ENCODE results near the gene DNAI1.
"Not testable (repeated sequence)": the region's sequence is repeated elsewhere in the genome, so short reads cannot be mapped to it uniquely, and the experiment has no call there.

Gene DNAI1

DNA sequence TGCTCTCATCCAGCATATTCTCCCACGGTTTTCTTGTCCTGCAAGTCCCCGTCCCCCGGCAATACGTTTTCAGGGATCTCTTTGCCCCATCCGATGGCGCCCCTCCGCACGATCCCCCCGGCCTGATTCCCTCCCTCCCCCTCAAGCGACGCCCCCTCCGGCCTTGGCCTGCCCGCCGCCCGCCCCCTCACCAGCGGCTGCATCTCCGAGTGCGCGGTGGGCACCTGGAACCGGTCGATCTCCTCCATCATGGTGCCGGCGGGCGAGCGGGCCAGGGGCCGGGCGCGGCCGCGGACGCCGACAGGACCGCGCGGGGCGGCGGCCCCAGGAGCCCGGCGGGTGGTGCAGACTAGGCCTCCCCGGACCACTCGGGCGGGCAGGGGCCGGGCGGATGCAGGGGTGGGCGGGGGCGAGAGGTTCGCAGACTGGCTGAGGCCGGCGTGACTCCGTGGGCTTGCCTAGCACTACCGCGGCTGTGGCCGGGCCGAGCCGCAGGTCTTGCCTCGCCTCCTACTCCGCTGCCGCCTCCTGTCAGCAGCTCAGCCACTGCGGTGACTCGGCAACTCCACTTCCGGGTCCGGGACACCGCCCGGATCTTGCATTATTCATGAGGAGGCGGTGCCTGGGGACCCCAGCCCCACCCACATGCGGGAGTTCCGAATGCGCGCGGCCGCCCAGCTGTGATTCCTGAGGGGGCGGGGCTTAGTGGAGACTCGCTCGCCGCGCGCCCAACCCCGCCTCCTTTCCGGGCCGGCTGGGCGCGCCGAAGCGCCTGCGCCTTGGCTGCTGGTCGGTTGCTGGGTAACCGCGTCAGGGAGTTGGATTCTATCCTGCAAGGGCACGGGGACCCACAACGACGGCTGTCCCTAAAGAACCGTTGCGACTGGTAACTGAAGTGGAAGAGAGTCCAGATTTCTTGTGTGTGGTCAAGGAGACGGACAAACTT, at the start of gene DNAI1, which contains the start of gene FAM219A:
Gene DNAI1 (plus strand): TSS at position 793 of the 946 bp plus-strand sequence. CDS start 201 bp downstream, outside the sequence.
Gene FAM219A (minus strand): TSS at position 558 of the 946 bp plus-strand sequence. CDS start 307 bp downstream, at position 251.
- peak; percentile 98 to 99 (median 98) for DNase-seq (ENCODE audit: low read depth in 4 of 4, low spot score in 1 of 4)

DNA sequence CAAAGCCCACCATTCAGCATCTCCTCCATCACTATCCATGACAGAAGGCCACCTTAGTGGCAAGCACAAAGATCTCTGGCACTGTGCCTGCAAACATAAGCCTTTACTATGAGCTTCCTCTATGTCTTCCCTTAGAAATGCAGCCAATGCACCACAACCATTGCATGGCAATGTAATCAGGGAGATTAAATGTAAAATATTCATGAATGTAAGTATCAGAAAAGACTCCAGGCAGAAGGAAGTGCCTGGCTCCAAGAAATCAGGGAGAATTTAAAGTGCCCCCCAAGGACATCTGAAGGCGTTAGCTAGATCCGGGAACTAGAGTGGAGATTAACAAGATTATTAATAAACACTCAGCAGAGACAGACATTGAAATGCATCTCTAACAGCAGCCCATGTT, 49.5 kb upstream of the DNAI1 start:
- no peak for DNase-seq (ENCODE audit: low read depth in 4 of 4, low spot score in 1 of 4)

DNA sequence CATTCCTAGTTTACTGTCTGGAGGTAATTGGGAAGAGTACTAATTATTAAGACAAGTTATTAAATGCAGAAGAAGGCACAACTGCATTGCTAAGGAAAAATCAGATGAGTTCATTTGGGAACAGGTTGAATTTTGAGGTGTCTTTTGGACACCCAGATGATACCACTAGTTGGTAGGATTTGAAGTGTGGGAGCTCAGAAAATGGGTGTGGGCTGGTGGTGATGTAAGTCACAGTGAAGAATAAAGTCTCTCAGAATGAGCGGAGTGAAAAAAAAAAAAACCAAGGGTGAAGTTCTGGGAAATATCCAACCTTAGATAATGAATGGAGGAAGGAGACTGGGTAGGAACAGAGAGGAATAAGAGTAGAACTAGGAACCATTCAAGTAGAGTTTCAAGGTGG, 46.3 kb upstream of the DNAI1 start:
- DNase-seq (ENCODE audit: low read depth in 4 of 4, low spot score in 1 of 4), result no peak

DNA sequence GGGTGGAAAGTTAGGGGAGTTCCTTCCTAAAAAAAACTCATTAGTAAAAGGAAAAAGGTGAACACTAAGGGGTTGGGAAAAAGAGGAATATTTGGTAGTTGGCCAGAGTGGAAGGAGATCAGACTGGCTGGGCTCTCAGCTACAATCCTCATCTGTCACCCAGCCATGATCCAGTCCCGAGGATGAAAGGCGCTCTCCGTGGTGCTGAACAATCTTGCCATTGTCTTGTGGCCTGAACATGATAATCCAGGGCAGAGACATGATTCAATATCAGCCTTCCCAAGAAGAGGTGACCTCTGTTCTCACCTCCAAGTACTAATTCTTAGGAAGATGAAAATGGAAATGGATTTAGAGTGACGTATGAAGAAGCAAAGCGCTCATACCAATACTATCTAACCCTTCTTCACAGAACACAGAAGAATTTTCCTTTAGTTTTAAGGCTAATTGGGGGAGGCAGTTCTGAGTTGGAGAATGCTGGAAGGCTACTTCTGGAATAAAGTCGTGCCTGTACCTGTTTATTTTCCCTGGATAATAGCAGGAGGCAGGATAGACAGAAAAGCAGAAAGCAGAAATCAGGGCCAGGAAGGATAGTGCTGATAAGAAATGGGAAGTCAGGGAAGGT, 45.3 kb upstream of the DNAI1 start:
- no peak for DNase-seq (ENCODE audit: low read depth in 4 of 4, low spot score in 1 of 4)

DNA sequence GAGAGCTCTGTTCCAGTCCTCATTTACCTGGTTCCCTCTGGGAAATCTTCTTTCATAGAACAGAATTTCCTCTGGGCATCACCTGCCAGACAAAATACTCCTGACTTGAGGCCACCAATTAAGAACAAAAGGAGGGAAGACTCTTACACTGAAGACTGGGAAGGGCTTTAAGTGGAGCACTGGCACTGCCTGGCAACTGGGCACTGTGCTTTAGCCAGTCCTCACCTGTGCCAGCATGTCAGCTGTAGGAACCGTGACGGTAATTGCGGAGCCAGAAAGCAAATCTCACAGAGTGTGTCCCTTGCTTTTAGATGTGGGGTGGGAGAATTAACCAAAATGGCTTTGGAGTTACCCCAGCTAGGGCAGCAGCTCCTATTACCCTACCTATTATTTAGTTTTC, 40.9 kb upstream of the DNAI1 start:
- DNase-seq (ENCODE audit: low read depth in 4 of 4, low spot score in 1 of 4), result no peak

DNA sequence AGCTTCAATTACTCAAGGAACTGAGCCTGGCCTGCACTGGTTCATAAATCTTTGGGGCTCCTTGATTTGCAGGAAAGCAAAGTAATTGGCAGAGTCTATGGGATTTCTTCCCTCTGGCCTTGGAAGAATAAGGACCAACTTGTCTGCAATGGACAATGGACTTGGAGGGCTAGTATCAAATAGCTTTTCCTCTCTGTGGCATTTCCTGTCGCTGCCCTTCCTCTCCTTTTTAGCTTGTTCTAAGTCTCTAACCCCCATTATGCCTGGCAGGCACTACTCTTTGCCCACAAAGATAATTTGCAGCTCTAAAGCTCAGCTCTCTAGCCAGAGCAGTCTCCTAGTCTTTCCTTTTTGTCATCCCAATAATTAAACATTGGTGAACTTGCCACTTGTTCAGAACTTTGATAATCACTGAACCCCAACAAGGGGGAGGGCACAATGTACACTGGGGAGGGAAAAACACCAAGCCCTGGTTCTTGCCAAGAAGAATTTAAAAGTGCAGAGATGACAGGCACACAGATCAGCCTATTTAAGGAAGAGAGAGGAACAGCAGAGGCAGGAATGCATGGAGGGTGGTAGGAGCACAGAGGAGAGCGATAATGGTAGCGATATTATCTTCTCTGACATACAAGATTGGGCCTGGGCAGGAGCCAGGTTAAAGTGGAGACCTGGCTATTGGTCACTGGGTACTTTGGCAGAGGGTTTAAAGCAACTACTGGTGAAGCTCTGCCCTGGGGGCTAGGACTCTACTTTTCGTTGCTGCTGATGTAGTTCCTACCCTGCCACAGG, 38.7 kb upstream of the DNAI1 start:
- DNase-seq (ENCODE audit: low read depth in 4 of 4, low spot score in 1 of 4), result no peak

DNA sequence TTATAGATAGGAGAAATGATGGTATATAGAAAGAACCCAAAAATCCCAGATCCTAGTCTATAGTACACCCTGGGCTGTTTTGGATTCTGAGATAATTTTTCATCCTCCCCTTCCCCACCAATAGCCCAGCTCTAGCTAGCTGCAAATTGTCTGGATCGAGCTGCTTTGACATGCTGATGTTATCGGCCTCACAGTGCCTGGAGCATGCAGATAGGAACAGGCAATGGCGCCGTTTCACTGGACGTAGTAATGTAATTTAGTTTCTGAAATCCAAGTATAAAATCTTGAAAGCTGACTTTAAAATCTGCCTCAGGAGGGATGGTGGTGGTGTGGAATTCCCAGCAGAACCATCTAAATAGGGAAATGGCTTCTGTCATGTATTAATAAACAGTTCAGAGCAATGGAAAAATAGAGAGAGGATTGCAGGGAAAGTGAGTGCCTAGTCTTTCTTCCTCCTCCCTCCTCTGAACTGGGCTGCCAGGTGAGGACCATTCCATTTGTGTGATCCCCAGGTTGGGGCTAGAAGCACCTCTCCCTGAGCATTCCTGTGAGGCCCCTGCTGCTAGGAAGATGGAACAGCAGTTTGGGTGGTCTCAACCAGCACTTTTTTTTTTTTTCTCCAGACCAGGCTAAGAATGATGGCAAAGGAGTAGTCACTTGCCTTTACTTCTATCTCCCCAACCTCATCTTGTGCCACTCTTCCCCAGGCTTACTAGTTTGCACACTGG, 32.1 kb upstream of the DNAI1 start:
- DNase-seq (ENCODE audit: low read depth in 4 of 4, low spot score in 1 of 4), result no peak

DNA sequence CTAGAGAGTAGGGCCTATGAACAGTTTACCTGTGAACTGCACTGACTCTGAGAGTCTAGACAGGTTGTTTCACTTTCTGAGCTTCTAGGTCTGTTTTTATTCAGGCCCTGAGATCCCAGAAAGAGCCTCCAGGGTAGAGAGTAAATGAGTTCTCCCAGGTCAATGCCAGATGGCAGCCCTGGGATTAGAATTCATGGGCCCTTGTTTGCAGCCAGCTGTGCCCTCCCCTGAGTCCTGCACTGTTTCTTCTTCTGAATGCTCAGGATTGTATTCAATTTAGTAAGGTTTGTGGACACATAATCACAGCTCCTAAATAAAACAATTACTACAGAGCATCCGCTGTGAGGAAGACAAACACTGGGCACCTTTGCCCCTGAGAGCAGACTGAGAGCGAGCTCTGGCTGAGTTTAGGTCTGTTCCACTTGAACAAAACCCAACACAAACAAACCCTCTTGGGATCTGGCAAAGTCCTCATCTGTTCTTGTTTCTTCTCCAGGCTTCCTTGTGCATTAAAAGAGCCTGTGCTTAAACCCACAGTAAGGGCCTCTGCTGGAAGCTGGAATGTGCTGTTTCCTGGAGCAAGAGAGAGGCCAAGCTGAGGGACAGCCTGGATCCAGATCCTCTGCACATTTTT, 30.2 kb upstream of the DNAI1 start:
- DNase-seq (ENCODE audit: low read depth in 4 of 4, low spot score in 1 of 4), result no peak

DNA sequence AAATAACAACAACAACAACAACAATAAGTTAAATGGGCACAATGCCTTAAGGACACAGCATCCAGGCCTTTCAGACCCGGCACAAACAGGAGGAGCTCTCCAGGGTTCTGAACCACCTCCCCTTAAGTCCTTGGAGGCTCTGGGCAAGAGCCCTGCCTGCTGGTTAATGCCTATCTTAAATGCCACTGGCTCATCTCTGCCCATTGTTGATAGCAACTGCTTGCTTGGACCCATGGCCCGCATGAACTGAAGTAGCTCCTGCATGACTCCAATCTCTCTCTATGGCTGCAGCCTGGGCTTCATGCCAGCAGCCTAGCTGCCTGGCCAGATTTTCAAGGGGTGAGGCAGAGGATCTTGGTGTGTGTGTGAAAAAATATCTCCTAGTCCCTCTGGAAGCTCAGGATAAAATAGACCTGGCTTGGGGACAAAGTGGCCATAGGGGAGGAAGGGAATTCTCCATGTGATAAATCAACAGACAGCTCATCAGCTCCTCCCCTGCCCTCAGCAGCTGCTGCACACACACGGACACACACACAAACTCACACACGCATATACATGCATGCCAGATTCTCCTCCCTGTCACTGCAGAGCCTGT, 27.7 kb upstream of the DNAI1 start:
- no peak for DNase-seq (ENCODE audit: low read depth in 4 of 4, low spot score in 1 of 4)

DNA sequence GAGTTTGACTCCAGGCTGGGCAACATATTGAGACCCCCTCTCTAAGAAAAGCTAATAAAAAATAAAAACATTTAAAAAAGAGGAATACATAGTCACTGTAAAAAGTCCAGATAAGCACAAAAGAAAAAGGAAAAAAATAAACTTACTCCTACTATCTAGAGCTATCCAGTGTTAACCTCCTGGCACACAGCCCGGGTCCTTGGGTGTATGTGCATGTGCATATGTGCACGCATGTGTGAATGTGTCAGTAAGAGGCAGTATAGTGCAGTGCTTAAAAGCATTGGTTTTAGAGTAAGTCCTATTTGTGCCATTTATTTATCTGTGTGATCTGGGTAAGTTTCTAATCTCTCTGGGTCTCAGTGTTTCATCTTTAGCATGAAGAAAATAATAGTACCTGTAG, 26.9 kb upstream of the DNAI1 start:
- no peak for DNase-seq (ENCODE audit: low read depth in 4 of 4, low spot score in 1 of 4)

DNA sequence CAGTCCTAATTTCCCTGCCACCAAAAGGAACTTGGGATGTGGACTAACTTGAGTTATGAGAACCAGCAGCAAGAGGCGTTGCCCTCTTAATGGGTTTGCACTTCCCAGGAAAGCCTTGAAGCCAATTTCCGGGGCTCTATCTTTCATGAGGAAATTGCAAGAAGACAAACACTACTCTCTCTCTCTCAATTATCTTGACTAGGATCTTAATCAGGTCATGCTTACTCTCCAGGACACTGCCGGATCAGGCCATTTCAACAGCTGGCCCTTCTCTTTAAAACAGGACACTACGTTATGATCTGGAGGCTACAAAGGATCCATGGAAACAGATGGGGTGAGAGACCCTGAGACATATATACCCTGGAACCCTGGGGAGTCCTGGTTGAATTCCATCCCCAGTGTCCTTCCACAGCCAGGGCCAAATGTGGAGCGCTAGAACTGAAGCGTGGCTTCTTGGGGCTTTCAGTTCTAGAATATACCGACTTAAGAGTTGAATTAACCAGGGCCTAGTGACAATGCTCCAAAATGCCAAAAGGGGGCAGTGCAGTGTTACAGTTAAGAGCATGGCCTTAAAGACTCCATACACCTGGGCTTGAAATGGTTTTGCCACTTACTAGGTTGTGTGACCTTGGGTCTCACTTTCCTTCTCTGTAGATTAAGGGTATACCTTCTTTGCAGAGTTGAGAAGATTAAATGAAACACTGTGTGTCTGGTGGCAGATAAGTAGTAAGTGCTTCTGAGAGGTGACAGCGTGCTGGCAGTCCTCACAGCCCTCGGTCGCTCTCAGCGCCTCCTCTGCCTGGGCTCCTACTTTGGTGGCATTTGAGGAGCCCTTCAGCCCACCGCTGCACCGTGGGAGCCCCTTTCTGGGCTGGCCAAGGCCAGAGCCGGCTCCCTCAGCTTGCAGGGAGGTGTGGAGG, 21.3 kb upstream of the DNAI1 start:
- DNase-seq (ENCODE audit: low read depth in 4 of 4, low spot score in 1 of 4), result peak in 3 of 4 experiments; percentile 33 to 45 (median 34)

DNA sequence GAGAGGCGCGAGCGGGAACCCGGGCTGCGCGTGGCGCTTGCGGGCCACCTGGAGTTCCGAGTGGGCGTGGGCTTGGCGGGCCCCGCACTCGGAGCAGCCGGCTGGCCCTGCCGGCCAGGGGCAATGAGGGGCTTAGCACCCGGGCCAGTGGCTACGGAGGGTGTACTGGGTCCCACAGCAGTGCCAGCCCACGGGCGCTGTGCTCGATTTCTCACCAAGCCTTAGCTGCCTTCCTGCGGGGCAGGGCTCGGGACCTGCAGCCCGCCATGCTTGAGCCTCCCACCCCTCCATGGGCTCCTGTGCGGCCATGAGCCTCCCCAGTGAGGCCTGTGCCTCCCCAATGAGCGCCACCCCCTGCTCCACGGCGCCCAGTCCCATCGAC, 20.7 kb upstream of the DNAI1 start:
- DNase-seq (ENCODE audit: low read depth in 4 of 4, low spot score in 1 of 4), result not testable (repeated sequence)

DNA sequence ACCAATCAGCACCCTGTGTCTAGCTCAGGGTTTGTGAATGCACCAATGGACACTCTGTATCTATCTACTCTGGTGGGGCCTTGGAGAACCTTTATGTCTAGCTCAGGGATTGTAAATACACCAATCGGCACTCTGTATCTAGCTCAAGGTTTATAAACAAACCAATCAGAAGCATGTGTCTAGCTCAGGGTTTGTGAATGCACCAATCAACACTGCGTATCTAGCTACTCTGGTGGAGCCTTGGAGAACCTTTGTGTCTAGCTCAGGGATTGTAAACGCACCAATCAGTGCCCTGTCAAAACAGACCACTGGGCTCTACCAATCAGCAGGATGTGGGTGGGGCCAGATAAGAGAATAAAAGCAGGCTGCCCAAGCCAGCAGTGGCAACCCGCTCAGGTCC, 20.1 kb upstream of the DNAI1 start:
- not testable (repeated sequence) for DNase-seq (ENCODE audit: low read depth in 4 of 4, low spot score in 1 of 4)

DNA sequence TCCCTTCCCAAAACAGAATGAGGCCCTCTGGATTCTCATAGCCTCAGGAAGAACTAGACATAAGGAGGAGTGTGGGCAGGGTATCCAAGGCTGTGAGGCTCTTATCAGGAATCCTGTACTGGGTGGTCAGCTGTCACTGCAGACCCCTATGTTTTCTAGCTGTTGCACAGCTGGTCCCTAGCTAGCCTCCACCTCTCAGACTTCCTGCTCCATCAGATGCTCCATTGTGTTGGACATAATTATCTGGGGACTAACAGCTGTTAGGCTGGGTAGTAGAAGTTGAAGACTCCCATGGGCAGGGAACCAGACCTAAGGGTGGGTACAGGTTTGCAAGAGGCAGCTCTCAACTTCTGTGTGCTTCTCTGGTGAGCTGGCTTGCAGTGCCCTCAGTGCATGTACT, 18.6 kb upstream of the DNAI1 start:
- DNase-seq (ENCODE audit: low read depth in 4 of 4, low spot score in 1 of 4), result no peak

DNA sequence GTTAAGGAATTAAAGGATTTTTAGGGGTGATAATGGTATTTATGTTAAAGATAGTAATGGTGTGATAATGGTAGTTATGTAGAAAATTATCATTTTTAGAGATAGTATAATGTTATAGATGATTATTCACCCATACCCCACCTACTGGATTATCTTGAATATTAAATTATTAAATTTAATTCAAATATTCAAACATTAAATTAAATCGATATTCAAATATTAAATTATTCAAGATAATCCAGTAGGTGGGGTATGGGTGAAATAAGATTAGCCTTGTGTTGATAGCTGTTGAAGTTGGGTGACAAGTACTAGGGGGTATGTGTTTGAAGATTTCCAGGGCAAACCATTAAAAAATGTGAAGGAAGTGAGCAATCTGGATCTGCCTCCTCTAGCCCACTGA, 15.8 kb upstream of the DNAI1 start:
- DNase-seq (ENCODE audit: low read depth in 4 of 4, low spot score in 1 of 4), result no peak

DNA sequence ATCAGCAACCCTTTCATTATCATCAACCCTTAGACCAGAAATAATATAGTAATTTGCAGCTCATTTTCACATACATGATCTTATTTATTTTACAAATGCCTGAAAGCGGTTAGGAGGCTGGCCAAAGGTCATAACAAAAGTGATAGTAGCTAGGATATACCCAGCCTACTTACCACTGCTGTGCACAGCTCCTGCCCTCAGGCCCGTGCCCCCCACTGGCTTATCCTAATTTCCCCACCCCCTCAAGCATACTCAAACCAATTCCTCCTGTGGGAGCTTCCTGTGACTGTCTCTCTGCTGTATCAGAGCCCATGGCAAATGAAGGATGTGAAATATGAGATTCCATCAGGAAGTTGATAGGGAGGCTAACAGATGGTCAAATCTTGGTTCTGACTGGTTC, 15.1 kb upstream of the DNAI1 start:
- no peak for DNase-seq (ENCODE audit: low read depth in 4 of 4, low spot score in 1 of 4)

DNA sequence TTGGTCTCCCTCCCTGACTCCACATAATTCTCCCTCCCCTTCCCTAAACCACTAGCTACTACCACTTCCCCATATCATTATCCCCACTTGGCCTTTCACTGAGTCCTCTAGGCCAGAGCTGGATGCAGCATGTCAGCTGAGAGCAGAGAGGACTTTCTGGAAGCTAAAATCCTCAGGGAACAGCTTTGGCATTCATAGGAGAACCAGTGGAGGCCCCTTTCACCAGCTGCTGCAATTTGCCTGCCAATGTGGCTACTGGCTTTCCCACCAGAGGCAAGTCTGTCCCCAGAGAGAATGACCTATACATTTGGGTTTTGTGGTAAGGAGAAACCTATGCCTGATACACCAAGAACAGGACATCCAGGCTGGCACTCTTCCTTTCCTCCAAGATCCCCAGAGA, 14.6 kb upstream of the DNAI1 start:
- DNase-seq (ENCODE audit: low read depth in 4 of 4, low spot score in 1 of 4), result no peak

DNA sequence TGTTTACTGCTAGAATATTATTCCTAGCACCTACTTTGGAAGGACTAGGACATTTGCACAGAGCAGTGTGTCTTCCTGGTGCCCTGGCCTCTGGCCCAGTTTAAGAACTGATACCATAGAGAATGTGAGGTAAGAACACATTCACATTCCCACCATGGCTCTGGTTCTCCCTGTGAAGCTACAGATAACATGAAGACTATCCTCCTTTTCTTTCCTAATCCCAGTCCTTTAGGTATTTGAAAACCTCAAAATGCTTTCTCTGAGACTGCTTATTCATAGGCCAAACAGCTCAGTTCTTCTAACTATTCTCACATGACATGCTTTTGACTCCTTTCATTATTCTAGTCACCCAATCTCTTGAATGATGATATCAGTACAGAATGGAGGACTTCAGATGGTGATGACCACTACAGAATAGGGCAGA, 12.1 kb upstream of the DNAI1 start:
- no peak for DNase-seq (ENCODE audit: low read depth in 4 of 4, low spot score in 1 of 4)

DNA sequence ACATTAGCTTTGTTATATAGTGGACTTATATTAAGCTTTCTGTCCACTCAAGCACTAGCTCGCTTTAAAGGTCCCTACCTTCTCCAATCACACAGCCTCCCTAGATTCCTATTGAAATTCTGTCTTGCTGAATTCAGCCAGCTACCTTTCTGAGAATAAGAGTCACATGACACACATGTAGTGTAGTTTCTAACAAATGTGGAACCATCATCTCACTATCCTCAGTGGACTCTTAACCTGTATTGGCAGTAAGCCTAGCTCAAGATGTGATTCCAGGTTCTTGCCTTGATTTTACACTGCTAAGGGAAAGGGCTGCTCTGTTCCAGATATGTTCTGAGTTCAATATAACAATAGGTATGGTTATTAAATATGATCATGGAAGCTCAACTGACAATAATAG, 11.7 kb upstream of the DNAI1 start:
- no peak for DNase-seq (ENCODE audit: low read depth in 4 of 4, low spot score in 1 of 4)

Data from stimulated activated CD4-positive, alpha-beta T cell treated with anti-CD3 and anti-CD28 coated beads, Interleukin-1b, Interleukin-23, amount 100 ng/mL, for 24 hours (primary cell).